Activated gamma-delta T cell (primary cell): ENCODE measurements around the gene NFE2L3.
"Not testable (repeated sequence)": the region's sequence is repeated elsewhere in the genome, so short reads cannot be mapped to it uniquely, and the experiment has no call there.

ENCODE experiments used
- DNase-seq: peaks from one replicate; lab custom pipeline; 2025; lab: John Stamatoyannopoulos, UW

Gene NFE2L3

DNA sequence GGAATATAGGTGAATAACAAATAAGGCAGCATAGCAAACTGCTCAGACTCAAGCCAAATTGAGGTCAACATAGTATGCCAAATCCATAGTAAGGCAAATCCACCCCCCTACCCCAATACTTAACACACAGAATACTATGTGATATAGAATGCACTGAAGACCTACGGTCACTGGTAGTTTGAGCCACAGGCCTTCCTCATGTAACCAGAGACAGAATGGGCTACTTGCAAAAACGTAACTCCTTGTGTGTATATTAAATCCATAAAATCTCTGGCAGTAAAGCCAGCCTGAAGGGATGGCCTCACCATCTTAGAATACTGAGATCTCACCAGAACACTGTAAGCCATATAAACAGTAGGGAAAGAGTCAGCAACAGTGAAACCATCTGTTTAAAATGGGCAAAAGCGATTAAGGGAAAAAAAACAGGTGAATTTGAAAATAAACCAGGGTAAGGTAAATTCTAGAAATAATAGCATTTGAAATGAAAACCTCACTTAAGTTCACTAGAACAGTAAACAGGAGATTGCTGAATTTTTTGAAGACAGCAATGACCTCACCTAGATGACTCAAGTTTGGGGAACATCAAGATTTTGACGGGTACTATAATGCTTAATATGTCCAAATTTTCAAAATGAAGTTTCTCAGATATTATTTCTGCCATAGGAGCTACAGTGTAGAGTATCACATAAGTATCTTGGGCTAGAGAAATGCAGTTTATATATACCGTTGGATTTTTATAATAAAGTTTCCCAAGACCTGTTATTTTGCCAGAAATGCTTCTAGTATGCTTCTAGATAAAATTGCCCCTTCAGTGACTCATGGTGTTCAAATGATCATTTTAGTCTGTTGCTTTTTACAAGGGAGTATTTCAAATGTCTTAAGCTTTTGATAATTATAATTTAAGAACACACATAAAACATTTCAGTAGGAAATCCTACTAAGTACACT, 34.6 kb downstream of the NFE2L3 start:
- no peak for DNase-seq

DNA sequence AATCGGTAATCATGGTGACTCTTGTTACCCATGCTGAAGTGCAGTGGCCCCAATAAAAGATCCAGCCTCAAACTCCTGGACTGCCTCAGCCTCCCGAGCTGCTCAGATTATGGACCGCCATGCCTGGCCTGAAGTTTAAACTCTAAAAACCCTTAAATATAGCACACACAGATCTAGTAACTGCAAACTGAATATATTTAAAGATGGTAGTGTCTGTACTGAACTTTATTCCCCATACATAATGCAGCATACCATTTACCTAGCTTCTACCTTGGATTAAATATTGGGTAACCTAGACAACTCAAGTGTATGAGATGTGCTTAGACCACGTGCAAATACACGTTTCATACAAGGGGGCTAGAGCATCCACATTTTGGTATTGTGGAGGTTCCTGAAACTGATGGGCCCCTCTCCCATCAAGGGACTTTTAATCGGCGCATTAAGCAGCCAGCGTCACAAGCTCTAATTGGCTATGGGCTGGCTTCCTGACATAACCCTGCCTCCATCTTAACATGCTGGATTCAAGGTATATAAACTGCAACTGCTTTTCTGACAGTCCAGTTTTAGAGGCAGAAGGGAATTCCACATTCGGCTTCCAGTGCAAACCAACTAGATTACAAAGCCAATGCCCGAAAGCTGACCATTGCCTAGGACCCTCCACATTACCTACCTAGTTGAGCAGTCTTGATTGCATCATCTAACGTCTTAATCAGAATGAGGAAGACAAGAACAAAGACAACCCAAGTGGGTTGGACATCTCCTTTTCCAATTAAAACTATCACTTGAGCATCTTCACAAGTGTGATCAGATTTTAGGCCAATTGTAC, 35.6 kb downstream of the NFE2L3 start:
- no peak for DNase-seq

DNA sequence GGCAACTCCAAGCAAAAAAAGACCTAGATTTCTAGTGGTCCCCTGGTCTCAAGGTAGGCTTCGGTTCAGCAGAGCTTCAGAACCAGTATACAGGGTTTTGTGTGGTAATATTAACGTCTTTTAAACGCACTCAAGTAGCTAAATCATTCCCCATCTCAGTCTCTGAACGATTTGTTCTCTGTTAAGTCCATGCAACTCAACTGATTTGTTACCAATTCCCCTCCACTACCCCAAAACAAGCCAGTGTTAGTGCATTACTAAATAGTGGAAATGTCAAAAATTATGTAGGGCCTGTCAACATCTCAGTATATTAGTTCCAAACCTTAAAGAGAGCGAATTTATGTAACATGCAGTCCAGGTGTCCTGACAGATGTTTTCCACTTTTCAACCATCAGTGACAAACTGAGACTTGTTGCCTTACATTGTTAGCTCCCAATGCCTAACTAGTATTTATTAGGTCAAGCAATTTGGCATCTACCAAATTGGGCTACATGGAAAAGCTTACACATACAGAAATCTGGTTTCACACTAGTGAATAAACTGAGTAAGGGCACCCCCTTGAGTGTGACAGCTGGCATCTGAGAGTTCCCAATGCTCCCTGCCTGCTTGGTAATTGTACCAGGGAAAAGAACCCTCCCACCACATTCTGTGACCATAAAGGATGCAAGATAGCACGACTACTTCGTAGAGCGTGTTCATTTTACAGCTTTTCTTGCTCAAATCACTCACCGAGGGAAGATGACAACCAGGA, 36.4 kb downstream of the NFE2L3 start:
- DNase-seq: no peak

DNA sequence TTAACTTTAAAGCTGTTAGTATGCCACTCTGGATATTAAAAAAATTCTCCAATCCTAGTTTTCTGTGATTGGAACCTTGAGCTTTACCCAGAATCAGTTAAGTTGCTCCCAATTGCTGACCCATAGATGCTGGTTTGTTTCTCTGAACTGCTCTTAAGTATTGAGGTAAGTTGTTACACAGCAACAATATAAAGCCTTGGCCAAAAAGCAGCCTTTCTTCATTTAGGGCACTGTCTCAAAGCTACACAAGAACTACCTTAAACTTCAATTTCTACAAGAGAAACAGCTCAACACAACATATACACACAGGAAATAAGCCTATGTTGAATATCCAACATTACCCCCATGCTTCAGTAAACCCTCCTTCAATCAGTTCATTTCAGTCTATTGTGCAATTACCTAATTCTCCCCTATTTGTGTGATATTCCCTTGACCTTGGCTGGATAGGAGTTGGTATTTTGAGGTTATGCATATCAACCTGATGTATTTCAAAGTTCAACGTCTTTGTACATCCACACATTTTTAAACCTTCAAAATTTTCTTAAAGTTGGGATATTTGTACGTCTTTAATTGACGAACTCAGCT, 37.1 kb downstream of the NFE2L3 start:
- no peak for DNase-seq

DNA sequence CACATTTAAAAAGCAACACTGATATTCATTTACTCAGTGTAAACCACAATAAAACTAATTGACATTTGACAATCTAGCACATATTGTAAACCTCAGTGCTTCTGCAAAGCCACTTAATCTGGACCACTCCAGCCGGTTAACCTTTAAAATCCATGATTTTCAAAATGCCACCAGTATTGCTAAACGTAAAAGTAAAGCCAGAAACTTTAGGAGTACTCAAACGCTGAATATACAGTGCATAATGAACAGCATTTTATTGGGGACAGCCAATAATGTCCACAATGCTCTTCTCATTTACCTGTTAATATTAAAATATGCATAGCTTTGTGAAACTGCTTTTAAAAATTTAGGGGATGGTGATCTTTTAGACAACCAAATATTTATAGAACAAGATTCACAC, 37.7 kb downstream of the NFE2L3 start:
- DNase-seq: no peak

DNA sequence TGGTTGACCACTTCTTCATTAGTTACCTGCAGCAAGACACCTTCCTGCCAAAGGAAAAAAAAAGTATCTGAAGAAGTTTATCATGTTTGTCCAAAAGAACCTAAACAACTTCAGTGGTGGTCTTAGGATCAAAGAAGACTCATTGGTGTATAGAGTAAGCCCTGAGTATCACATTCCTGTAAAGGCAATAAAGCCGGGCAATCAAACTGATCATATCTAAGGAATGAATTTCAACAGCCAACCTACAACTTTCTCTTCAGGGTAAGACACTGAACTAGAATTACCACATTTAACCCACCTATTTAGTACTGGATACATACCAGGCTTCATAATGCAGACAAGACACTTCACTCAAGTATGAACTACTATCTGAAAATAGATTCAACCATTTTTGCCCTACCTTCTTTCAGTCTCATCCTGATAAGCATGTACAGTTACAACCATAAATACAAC, 38.4 kb downstream of the NFE2L3 start:
- DNase-seq: no peak

DNA sequence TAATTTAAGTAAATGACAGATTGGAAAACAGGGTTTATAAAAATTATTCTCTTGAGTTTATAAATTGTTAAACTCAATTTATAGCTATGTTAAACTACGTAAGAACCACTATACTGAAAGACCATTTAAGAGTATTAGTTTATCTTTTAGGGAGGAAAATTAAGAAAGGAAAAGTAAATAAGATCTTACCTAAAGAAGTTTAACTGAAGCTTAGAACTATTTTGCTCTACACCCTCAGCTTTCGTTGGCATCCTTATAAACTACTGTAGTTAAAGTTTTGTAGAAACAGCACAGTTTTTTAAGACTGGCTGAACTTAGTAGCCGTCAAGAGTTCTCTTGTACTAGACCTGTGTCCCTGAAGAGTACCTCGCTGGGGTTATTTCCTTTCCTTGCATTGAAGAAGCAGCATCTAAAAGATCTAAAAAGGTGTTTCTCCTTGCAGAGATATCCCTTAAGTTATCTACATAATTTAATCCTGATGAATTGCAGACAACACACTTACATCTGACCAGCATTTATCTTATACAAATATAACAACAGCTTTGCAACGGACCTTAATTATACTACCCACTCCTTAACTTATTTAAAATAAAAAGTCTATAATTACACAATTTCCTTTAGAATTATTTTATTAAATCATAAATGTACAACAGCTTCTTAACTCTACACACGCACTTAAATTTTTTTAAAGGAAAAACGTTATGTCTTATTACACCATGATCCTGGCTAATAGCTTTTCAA, 39.4 kb downstream of the NFE2L3 start:
- DNase-seq: no peak

DNA sequence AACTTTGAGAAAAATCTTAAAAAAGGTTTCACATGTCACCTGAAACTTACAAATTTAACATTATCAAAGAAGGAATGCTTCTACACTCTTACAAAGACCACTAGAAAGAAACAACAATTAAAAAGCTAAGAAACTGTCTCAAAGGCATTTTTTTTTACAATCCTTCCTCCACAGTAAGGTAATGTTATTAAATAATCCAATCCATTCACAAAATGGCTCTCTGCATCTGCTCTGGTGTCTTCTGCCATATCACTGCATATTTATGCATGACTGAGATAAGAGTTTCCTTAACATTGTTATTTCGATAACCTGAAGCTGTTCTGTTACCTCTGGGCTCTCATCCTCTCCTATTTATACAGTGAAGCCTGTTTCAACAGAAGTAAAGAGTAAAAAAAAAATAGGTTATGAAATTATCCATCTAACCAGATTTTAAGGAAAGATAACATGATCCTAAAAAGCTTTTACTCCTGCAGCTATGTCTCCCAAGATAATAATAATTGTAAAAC, 40.0 kb downstream of the NFE2L3 start:
- DNase-seq: no peak

DNA sequence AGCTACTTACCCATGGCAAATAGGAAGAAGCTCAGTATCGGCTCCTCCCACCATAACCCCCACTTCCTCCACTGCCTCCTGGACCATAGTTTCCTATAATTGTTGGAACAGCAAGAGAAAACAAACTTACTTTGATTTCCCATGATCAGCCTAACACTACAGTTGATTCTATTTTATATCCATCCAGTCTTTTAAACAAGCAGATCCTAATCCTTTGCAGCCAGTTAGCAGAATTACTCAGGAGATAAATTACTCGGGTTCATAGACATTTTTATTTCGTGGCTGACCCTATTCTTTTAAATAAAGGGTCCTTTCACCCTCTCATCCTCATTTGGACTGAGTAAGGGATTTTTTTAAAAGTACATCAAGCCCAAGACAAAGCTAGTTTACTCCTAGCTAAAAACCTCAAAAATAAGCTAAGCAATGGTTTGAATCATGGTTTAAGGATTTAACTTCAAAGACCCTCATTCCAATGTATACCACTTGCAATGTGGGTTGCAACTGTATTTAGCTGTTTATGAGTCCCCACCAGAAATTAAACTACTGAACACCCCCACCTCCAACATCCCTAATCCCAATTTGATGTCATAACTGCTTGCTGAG, 40.6 kb downstream of the NFE2L3 start:
- no peak for DNase-seq

DNA sequence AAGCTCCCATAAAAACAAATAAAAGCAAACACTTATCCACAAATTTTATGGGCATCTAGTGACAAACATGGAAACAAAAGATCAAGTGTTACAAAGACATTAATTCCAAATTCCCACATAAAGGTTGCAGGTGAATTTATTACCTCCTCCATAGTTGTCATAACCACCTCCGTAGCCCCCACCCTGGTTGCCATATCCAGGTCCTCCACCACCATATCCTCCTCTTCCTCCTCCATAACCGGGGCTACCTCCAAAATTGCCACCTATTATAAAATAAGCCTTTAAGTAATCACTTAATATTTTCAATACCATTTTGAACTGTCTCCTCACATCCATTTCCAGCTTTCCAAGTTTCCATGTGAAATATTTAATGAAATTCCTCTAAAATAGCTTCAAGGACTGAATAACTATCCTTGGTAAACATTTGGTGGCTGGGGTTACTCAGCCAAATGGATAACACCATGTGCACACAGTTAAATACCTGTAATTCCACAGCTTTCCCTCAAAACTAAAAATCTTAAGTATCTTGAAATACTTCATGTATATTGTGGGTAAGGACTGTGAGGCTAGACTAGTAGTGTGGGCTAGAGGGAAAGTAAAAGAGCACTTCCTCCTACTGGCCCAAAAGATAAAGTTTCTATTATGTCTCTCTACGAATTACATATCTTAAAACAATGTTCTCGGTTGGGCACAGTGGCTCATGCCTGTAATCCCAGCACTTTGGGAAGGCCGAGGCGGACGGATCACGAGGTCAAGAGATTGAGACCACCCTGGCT, 41.6 kb downstream of the NFE2L3 start:
- no peak for DNase-seq

DNA sequence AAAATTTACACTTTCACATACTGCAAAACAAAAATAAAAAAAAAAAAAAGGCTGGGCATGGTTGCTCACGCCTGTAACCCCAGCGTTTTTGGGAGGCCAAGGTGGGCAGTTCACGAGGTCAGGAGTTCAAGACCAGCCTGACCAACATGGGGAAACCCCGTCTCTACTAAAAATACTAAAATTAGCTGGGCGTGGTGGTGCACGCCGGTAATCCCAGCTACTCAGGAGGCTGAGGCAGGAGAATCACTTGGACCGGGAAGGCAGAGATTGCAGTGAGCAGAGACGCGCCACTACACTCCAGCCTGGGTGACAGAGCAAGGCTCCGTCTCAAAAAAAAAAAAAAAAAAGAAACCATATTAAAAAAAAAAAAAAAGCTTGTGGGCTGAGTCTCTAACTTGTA, 42.8 kb downstream of the NFE2L3 start:
- DNase-seq: not testable (repeated sequence)

DNA sequence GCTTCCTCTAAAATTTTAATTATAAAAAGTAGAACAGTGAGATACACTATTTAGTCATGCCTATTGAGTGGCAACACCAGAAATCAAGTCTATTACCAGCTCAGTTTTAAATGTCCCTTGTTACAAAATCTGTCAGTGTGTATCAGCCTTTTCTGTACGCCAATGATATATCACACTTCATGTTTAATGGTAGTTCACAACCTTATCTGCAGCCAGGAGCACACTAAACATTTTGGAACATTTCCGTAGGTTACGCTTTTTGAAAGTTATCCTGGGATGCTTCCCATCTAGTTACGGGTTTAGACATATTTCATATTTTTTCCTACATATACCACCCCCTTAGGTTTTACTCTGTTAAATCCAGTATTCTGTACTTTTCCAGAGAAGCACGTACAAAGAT, 43.2 kb downstream of the NFE2L3 start:
- DNase-seq: no peak

DNA sequence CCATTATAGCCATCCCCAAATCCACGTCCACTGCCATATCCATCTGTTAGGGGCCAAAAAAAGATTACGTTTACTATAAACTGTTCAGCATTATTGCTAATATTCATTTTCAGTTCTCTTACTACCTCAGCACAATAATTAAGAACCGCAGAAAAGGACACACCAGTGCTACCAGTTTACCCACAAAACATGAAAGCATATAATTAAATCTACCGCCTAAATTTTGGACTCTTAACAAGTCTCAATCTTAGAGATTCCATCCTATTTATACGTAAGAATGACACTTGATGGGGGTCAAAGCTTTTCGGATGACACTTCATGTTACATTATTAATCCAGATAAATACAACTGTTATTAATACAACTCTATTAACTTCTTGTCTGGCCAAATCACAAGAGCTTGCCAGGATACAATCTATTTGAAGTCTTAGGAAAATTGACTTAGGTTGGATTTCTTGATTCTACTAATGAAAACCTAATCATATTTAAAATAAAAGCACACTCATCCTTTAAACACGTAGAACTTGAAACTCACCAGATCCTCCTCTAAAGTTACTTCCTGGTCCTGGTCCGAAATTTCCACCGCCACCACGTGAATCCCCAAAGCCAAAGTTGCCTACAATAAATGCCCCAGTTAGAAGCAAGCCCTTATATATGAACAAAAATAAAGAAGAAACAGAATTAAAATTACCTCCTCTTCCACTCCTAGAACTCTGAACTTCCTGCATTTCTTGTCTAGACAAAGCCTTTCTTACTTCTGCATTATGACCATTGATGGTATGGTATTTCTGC, 44.1 kb downstream of the NFE2L3 start:
- DNase-seq: no peak

DNA sequence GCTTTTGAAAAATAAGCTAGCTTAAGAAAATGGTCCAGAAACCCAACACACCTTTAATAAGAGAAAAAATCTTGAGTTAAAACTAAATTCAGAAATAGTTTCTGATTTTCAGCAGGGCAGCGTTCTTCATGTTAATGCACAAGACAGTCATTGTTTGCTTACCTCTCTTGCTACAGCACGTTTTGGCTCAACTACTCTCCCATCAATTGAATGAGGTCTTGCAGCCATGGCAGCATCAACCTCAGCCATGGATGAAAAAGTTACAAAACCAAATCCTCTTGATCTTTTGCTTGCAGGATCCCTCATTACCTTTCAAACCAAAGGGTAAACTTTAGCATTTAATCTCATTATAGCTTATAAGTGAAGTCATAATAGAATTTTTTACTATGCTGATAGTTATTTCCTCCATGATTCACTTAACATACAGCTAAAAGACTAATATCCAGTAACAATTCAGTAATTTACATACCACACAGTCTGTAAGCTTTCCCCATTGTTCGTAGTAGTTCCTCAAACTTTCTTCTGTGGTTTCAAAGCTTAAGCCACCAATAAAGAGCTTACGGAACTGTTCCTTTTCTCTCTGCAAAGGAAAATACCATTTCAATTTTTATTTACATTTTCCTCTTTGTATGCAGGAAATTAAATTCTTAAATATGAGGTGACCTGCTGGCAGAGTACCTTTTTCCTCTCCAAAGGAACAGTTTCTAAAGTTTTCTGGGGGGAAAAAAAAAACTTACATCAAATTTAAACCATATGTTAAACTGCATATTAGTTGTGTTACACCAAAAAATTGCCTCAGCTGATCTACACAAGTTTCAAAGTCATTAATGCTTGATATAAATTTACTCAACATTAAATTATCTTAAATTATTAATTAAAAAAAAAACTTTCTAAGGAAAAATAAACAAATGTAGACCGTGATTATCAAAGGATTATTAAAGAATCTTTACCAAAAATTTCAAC, 45.4 kb downstream of the NFE2L3 start:
- no peak for DNase-seq

DNA sequence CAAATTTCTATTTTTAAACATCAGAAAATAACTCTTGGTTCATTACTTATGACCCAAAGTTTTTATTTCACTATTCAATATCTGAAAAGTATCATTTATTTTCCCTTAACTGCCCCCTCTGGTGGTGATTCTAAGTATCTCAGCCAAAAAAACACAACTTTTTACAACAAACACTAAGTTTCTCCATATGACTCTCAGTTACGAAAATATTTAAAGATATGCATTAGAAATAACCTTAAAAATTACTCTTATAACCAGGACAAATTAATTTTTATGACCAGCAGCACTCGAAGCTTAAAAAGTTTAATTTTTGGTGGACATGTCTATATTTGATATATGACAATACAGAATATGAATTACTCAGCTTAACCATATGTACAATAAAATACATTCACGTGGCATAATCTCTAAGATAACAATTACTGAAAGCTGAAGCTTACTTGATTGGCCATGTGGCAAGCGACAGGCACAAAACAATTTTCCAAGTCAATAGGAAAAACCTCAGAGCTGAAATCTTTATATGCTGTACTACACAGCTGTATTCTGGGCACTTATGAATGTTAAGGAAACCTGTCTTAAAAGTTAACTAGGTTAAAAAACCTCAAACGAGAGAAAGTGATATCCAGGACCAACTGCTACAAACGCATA, 46.3 kb downstream of the NFE2L3 start:
- no peak for DNase-seq

DNA sequence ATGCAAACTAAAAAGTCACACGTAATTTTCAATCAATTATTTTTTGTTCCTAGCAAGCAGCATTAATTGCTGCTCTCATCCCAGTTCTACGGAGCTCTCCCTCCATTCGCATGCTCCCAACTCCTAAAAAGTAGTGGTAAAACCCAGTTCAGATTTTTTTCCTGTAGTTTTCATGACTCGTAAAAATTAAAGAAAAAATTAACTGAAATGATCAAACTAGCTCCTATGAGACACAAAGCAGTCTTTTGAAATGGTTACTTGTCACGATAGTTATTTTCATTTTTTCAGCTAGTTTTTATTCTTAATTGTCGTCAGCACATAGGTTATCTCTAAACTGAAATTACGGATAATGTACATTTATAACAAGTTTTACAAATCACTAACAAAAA, 46.8 kb downstream of the NFE2L3 start:
- DNase-seq: no peak
